Parathyroid adenoma (tissue), 2 donors: ENCODE measurements around the gene CGREF1.

ENCODE experiments used
- H2AFZ ChIP-seq: fragments of 300-600 bp; sonication (generic); one replicate; pipeline ENCODE4 v1.7.0; 2017; ENCODE audit warnings: antibody characterized with exemption, mild to moderate bottlenecking
- H3K27ac ChIP-seq: fragments of 300-600 bp; sonication (generic); one replicate; pipeline ENCODE4 v1.7.0; 2017
- H3K27me3 ChIP-seq: fragments of 300-600 bp; sonication (generic); one replicate; pipeline ENCODE4 v1.7.0; 2017; ENCODE audit warnings: low read length; ENCODE audit not compliant: control insufficient read depth, insufficient read depth
- H3K36me3 ChIP-seq: fragments of 300-600 bp; sonication (generic); one replicate; pipeline ENCODE4 v1.7.0; 2017; ENCODE audit warnings: low read length; ENCODE audit not compliant: control insufficient read depth, insufficient read depth
- H3K4me1 ChIP-seq: fragments of 300-600 bp; sonication (generic); one replicate; pipeline ENCODE4 v1.7.0; 2017; ENCODE audit warnings: control low read depth
- H3K4me2 ChIP-seq: fragments of 300-600 bp; sonication (generic); one replicate; pipeline ENCODE4 v1.7.0; 2017; ENCODE audit warnings: low read length
- H3K4me3 ChIP-seq: fragments of 300-600 bp; sonication (generic); one replicate; pipeline ENCODE4 v1.7.0; 2017; ENCODE audit warnings: low read depth, low read length
- H3K79me2 ChIP-seq: fragments of 300-600 bp; sonication (generic); one replicate; pipeline ENCODE4 v1.7.0; 2017; ENCODE audit warnings: control low read depth
- H3K9ac ChIP-seq: fragments of 300-600 bp; sonication (generic); one replicate; pipeline ENCODE4 v1.7.0; 2017; ENCODE audit warnings: mild to moderate bottlenecking
- H3K9me3 ChIP-seq: fragments of 300-600 bp; sonication (generic); one replicate; pipeline ENCODE4 v1.7.0; 2017; ENCODE audit warnings: low read length; ENCODE audit not compliant: control insufficient read depth
- CTCF ChIP-seq: fragments of 300-600 bp; sonication (generic); IDR thresholded peaks from one replicate; pipeline ENCODE4 v1.7.0; 2017; ENCODE audit warnings: antibody characterized with exemption, mild to moderate bottlenecking
- donor health status: primary hyperparathyroidism.

Gene CGREF1

DNA sequence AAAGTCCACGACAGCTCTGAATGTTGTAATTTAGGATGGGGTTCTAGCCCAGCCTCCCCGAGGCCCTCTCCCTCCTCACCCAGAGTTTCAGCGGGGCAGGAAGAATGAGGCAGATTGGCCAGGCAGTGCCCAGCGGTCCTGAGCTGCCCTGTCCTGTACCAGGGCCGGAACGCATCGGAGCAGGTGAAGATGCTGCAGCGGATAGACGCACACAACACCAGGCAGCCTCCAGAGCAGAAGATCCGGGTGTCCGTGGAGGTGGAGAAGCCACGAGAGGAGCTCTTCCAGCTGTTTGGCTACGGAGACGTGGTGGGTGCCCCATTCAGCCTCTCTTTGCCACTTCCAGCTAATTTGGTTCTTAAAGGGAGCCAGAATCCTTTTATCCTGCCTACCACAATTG is 21.6 kb downstream of the CGREF1 start:
- Histone ChIP-seq H3K4me2 (no peak overlapping the region), H3K9ac (no peak overlapping the region), H3K9me3 (no peaks in the 10 kb centered on the region), H3K36me3 (no peaks in the 10 kb centered on the region), H3K4me1 (peaks cover 21% of the 10 kb centered on the region), H2AFZ (no peak overlapping the region), H3K27ac (no peak overlapping the region), H3K27me3 (no peaks in the 10 kb centered on the region), H3K79me2 (no peaks in the 10 kb centered on the region), H3K4me3 (no peak overlapping the region)
- TF ChIP-seq CTCF = no peak

DNA sequence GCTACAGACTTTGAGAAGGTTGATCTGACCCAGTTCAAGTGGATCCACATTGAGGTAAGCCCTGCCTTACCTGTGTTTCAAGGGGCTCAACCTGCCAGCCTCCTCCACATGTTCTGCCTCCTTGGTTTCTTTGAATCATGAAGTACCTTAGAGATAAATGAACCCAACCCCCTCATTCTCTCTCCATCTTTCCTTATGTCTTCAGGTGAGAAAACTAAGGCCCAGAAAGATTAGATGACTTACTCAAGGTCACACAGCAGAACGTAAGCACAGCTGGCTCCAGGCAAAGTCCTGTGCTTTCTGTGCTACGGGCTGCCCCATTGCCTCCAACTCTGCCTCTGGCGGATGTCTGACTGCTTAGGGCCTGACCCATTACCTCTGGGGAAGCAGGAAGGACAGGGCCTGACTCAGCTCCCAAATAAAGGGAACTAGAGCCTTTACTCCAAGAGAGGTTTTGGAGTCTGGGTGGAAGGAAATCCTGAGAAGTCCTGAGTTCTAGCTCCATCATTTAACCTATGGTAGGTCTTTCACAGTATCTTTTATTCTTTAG is 22.1 kb downstream of the CGREF1 start:
- Histone ChIP-seq H2AFZ (no peak overlapping the region), H3K4me1 (peaks cover 24% of the 10 kb centered on the region), H3K27me3 (no peaks in the 10 kb centered on the region), H3K4me2 (no peak overlapping the region), H3K4me3 (no peak overlapping the region), H3K36me3 (no peaks in the 10 kb centered on the region), H3K79me2 (no peaks in the 10 kb centered on the region), H3K9me3 (no peaks in the 10 kb centered on the region), H3K27ac (no peak overlapping the region), H3K9ac (no peak overlapping the region)
- no peak for TF ChIP-seq CTCF

DNA sequence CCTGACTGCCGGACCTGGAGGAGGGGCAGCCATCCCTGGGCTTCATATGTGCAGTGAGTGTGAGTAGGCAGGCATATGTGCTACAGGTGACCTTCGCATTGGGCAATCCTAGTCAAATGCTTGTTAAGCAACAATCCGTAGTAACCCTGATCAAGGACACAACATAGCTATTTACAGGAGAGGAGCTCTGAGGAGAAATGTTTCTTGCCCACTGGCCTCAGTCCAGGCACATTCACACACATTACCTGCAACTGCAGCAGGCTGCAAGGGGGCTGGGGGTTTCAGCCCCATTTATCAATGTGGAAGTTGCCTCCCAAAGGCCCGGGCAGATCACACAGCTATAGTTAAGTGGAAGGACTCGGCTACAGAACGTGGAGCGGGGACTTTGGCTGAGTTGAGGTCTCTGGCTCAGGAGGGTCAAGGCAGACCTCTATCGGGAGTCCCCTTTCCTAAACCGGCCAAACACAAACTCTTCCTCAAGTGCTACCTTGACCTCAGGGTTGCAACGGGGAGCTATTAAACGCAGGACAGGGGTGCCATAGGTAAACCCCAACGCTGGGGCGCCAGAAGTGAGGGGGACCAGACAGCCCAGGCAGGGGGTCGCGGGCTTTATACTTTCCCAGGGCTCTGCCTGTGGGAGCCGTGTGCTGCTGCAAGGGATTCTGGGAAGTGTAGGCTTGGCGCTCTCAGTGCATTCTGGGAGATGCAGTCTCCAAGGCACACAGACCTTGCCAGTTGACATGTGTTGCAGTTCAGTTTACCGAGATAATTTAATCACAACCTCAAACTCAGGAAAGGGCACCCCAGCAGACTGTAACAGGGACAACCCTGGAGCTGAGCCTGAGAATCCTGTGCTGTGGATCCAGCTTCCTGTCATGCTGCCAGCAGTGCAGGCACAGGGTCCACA is 22.9 kb downstream of the CGREF1 start:
- no peak overlapping the region for H3K27ac ChIP-seq
- H3K27me3 ChIP-seq = no peaks in the 10 kb centered on the region
- no peak for TF ChIP-seq CTCF
- H2AFZ ChIP-seq = peak overlapping the region; percentile 70
- peaks cover 27% of the 10 kb centered on the region for H3K4me1 ChIP-seq
- H3K9ac ChIP-seq = no peak overlapping the region
- no peak overlapping the region for H3K4me2 ChIP-seq
- no peaks in the 10 kb centered on the region for H3K9me3 ChIP-seq
- H3K4me3 ChIP-seq = no peak overlapping the region
- H3K79me2 ChIP-seq = no peaks in the 10 kb centered on the region
- H3K36me3 ChIP-seq = no peaks in the 10 kb centered on the region

GRCh38 chr2:27095427-27095744 is 23.5 kb downstream of the CGREF1 start:
- H3K36me3 ChIP-seq = no peaks in the 10 kb centered on the region
- H3K4me1 ChIP-seq = peaks cover 27% of the 10 kb centered on the region
- no peak overlapping the region for H3K4me3 ChIP-seq
- no peaks in the 10 kb centered on the region for H3K9me3 ChIP-seq
- H3K27me3 ChIP-seq = no peaks in the 10 kb centered on the region
- H2AFZ ChIP-seq = no peak overlapping the region
- H3K27ac ChIP-seq = no peak overlapping the region
- no peak for TF ChIP-seq CTCF
- H3K9ac ChIP-seq = no peak overlapping the region
- no peak overlapping the region for H3K4me2 ChIP-seq
- H3K79me2 ChIP-seq = no peaks in the 10 kb centered on the region
